AG09319 (cell line): ENCODE measurements around the gene GAB3.

Source experiments
- DNase-seq: peaks from one replicate; pipeline ENCODE4 v3.0.0-alpha.2; 2010; ENCODE audit warnings: low read depth; ENCODE audit errors: extremely low read depth
- TF ChIP-seq, protein P1 (sequence below): IDR thresholded peaks from 2 replicates; pipeline ENCODE4 v1.5.1; 2011; ENCODE audit warnings: low read depth, mild to moderate bottlenecking, inconsistent platforms, low read length, moderate library complexity

The GAB3 gene

DNA sequence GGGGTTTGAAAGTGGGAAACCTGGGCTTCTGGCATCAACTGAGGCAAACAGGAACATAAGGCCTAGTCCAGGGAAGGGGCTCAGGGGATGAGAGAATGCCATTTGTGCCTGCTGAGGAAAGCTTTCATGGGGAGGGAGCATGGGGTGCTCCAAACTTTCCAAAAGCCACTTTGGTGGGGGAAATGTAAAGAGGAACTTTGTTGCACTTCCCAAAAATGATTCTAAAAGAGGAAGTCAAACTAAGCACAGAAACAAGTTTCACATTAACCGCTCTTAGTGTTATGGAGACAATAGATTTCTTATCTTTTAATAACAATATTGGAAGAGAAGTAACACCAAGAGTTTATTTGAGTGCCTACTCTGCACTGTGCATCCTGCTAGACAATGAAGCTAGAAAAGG, 32.3 kb downstream of the GAB3 start:
- TF ChIP-seq, protein P1, sequence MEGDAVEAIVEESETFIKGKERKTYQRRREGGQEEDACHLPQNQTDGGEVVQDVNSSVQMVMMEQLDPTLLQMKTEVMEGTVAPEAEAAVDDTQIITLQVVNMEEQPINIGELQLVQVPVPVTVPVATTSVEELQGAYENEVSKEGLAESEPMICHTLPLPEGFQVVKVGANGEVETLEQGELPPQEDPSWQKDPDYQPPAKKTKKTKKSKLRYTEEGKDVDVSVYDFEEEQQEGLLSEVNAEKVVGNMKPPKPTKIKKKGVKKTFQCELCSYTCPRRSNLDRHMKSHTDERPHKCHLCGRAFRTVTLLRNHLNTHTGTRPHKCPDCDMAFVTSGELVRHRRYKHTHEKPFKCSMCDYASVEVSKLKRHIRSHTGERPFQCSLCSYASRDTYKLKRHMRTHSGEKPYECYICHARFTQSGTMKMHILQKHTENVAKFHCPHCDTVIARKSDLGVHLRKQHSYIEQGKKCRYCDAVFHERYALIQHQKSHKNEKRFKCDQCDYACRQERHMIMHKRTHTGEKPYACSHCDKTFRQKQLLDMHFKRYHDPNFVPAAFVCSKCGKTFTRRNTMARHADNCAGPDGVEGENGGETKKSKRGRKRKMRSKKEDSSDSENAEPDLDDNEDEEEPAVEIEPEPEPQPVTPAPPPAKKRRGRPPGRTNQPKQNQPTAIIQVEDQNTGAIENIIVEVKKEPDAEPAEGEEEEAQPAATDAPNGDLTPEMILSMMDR: no peak

DNA sequence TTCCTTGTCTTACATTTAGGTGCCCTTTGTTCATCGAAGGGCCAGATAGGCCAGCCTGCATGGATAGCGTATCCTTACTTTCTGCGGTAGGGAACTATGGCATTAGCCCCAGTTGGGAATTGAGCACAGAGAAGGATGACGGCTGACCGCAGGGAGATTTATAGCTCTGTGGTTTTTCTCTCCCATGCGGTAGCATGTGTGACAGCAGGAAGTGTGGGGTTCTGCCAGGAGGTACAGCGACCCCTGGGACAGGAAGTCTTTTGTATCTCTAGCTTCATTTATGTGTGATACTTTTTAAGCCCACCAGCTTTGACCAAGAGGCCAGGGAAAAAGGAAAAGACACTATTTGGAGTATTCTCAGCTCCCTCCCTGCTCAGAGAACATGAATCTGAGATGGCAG, 33.1 kb downstream of the GAB3 start:
- DNase-seq: no peak

More for the DNA sequence above, 32.3 kb downstream of the GAB3 start:
- no peak for DNase-seq

DNA sequence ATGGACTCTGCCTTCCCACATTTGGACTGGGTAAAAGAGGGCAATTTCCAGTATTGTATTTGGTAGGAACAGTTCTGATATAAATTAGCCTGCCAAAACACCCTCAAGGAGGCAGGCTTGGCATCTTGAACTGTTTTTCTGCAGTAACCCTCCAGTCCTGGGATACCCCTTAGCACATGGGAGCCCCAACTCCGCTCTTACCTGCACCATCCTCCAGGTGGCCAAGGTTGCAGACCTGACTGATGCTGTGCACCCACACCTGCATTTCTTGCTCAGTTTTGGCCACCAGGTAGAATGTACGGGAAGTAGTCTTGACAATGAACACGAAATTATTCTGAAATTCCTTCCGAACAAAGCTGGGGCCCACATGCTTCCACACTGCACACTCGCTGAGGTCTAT, 35.1 kb downstream of the GAB3 start:
- TF ChIP-seq, protein P1: no peak
- no peak for DNase-seq

More for the DNA sequence above, 33.1 kb downstream of the GAB3 start:
- TF ChIP-seq, protein P1: no peak

DNA sequence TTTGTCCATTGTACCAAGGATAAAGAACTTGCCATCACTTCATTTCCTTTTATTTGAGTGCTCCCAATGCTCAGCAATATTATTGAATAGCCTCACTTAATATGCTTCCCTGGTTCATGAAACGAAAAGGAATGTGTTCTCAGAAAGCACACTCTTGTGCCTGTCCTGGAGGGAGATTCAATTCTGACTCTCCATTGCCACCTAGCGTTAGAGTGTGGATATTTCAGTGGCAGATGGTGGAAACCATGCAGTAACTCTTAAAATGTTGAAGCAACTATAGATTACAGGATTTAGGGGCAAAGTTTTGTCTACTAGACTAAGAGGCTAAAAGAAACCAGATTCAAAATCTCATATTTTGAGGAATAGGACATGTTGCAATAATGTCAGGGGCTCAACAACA, 36.0 kb downstream of the GAB3 start:
- DNase-seq: no peak
- TF ChIP-seq, protein P1: peak; percentile 79

DNA sequence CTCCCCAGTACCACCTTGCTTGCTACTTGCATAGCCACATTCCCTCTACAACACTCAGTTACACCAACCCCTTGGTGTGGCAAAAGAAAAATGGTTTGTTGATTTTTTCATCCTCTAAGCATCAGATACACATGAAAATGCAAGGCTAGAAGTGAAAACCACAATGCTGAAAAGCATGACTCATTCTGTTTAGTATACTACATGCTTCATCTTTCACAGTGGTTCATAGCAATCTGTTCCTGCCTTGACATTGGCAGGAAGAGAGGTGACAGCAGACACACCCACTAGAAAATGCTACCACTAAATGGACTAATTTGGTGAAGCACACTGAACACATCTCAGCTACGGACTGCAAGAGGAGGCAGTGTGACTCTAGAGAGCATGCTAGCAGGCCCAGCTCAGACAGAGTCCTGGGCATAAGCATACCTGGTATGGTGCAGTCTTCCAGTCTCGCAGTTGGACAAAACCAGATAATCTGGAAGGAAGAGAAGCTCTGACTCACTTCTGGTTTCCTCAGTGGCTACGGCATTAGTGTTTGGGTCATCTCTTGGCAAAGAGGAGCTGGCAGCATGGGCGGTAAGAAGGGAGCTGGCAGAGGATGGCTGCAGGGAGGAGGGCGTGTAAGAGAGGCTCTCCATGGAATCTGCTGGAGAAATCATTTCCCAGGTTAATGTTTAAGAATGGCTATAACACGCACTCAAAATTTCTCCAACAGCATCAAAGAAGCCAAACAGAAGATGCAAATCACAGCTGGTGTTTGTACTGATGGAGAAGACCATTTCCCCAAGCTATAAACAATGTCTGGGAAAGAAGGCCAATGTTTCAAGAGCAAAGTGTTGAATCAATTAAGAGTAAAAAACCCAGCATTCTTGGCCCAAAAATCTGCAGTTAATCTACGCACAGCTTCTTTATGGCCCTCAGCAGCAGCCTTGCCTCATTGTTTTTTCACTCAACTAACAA, 37.8 kb downstream of the GAB3 start:
- DNase-seq: no peak
- TF ChIP-seq, protein P1: no peak

DNA sequence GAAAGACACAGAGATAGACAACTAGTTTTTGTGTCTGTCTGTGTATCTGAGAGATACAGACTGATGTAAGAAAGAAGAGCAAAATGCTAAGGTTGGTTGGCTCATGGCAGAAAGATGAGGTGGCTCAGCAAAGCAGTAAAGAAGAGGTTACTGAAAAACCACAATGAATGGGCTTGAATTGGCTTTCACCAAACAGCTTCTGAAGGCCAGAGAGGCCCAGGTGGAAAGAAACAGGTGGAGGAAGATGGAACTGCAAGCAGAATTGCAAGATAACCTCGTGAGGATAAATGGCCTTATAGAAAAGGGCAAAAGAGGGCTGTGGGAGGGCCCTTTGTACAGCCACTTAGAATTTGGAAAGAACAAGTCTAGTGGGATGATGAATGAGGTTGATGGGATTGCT, 39.6 kb downstream of the GAB3 start:
- no peak for DNase-seq
- TF ChIP-seq, protein P1: no peak

DNA sequence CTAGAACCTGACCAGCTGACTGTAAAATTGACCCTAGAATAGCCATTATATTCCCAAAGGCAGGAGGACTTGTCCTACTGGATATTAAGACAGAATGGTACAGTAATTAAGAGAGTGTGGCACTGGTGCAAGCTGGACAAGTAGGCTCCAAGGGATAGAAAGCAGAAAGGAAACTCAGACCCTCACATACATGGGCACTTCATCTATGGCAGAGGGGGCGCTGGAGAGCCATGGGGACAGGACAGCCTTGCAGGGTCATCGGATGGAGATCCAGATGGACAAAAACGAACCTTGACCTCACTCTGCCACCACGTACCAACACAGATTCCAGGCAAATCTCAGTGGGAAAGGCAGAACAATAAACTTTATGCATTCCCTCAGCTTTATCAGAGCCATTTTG, 40.6 kb downstream of the GAB3 start:
- no peak for DNase-seq
- TF ChIP-seq, protein P1: no peak
